Kidney (tissue), 14 donors: ENCODE measurements around the gene PDE1C. TPM values are rescaled to one million over a fixed set of nuclear protein-coding genes. Genes with fewer than 3 reads are reported as not detected.

Source experiments
- DNase-seq, 5 donors: peaks; one replicate each; pipeline ENCODE4 v3.0.0-alpha.2; 2013 to 2020
- FAIRE-seq: peaks from 2 replicates; lab custom pipeline; 2012; peaks lifted over from hg19 to GRCh38; lab: Jason Lieb, UNC
- H3K27ac ChIP-seq, 2 donors: one replicate each; pipeline ENCODE4 v1.7.0; 2013; ENCODE audit warnings: low read depth in 2 of 2, low read length in 2 of 2, inconsistent platforms in 1 of 2
- H3K27me3 ChIP-seq: one replicate; pipeline ENCODE4 v1.7.1; 2013; ENCODE audit warnings: low read length, inconsistent platforms; ENCODE audit not compliant: control insufficient read depth, insufficient read depth
- H3K36me3 ChIP-seq, 3 donors: one replicate each; pipeline versions ENCODE4 v1.7.0 to v1.7.1; 2013; ENCODE audit warnings: low read length in 3 of 3, control low read depth in 1 of 3, inconsistent platforms in 1 of 3; ENCODE audit not compliant: insufficient read depth in 3 of 3, control insufficient read depth in 2 of 3
- H3K4me1 ChIP-seq, 3 donors: one replicate each; pipeline versions ENCODE4 v1.7.0 to v1.7.1; 2013; ENCODE audit warnings: low read length in 3 of 3, inconsistent platforms in 1 of 3, low read depth in 1 of 3; ENCODE audit not compliant: control insufficient read depth in 2 of 3, insufficient read depth in 2 of 3
- H3K4me3 ChIP-seq, 3 donors: one replicate each; pipeline versions ENCODE4 v1.7.0 to v1.8.1; 2013; ENCODE audit warnings: low read length in 3 of 3, control low read depth in 1 of 3, inconsistent platforms in 1 of 3
- H3K9ac ChIP-seq, 3 donors: one replicate each; pipeline versions ENCODE4 v1.7.0 to v1.7.1; 2013; ENCODE audit warnings: low read length in 3 of 3, control low read depth in 1 of 3, inconsistent platforms in 1 of 3
- H3K9me3 ChIP-seq, 3 donors: one replicate each; pipeline versions ENCODE4 v1.7.0 to v1.7.1; 2013; ENCODE audit warnings: low read length in 3 of 3, control low read depth in 1 of 3, inconsistent platforms in 1 of 3; ENCODE audit not compliant: control insufficient read depth in 2 of 3, insufficient read depth in 1 of 3
- CTCF ChIP-seq: IDR thresholded peaks from 3 replicates; pipeline ENCODE4 v1.5.1; 2012; ENCODE audit warnings: mild to moderate bottlenecking, moderate library complexity, borderline replicate concordance; ENCODE audit not compliant: insufficient read depth; ENCODE audit errors: extremely low read depth
- intact Hi-C: fragments of 100-400 bp; cut with DNase I; formaldehyde crosslinking; loops from one replicate; pipeline ENCODE4 v1.11.1; 2022
- polyA plus RNA-seq: library from polyadenylated mRNA; stranded (reverse); fragments of 350-450 nt; fragmentation: Illumina TruSeq; extraction: RNeasy Lipid Tissue Mini Kit (QIAGEN cat#74804); gene quantifications from one replicate; pipeline ENCODE4 v1.2.3, GENCODE V29; 2014; ENCODE audit warnings: low read depth, low replicate concordance; ENCODE audit not compliant: insufficient read depth
- total RNA-seq: library from RNA; stranded (reverse); fragmentation: NEBNext Ultra II Directional; extraction: Animal tissue kit (Norgen Biotek cat#: 25700); gene quantifications from one replicate; pipeline ENCODE4 v1.2.1, GENCODE V29; 2021
- donor health status: control.
- donor health status: control.
- donor health status: control.
- donor health status: control.
- donor health status: control.
- donor health status: DM: yes; HTN: yes; CAD: no.
- donor health status: Normal renal cell carcinoma (clear cell type).

PDE1C gene
- total and polyA plus RNA-seq, 2 donors from 2014 or later: 3.3 to 5.5 TPM

GRCh38 chr7:31744294-31744874 is 325.8 kb downstream of the PDE1C start:
- peak; percentile 92 for FAIRE-seq
- intact Hi-C loops: loop anchor here (10.0 kb wide), 1 partner anchor 730 kb away; no protein-coding TSS in a partner anchor
- H3K27me3 ChIP-seq: no peaks in the 10 kb centered on the region
- H3K4me3 ChIP-seq: no peak overlapping the region
- H3K9me3 ChIP-seq: no peaks in the 10 kb centered on the region
- no peaks in the 10 kb centered on the region for H3K36me3 ChIP-seq
- H3K4me1 ChIP-seq: no peaks in the 10 kb centered on the region
- peak in 4 of 5 donors; percentile 67 to 85 (median 76) for DNase-seq
- no peak overlapping the region for H3K9ac ChIP-seq
- TF ChIP-seq CTCF: peak; percentile 85
- no peak overlapping the region for H3K27ac ChIP-seq

- intact Hi-C loops: loop anchor here (10.0 kb wide), 1 partner anchor 733 kb away; no protein-coding TSS in a partner anchor
- no peak for FAIRE-seq
- H3K9me3 ChIP-seq: no peaks in the 10 kb centered on the region
- no peak overlapping the region for H3K27ac ChIP-seq
- TF ChIP-seq CTCF: no peak
- no peaks in the 10 kb centered on the region for H3K36me3 ChIP-seq
- H3K9ac ChIP-seq: no peak overlapping the region
- H3K27me3 ChIP-seq: no peaks in the 10 kb centered on the region
- DNase-seq: no peak
- no peaks in the 10 kb centered on the region for H3K4me1 ChIP-seq
- H3K4me3 ChIP-seq: no peak overlapping the region
These were observed 328.4 kb downstream of the PDE1C start for GRCh38 chr7:31741852-31742251.

GRCh38 chr7:31735991-31736982 is 333.9 kb downstream of the PDE1C start:
- H3K4me1 ChIP-seq: no peaks in the 10 kb centered on the region
- H3K9ac ChIP-seq: no peak overlapping the region
- no peaks in the 10 kb centered on the region for H3K27me3 ChIP-seq
- no peaks in the 10 kb centered on the region for H3K9me3 ChIP-seq
- TF ChIP-seq CTCF: peak; percentile 90
- no peak overlapping the region for H3K27ac ChIP-seq
- FAIRE-seq (peak; percentile 27), DNase-seq (peak in 4 of 5 donors; percentile 68 to 89 (median 78))
- H3K36me3 ChIP-seq: no peaks in the 10 kb centered on the region
- H3K4me3 ChIP-seq: no peak overlapping the region
- intact Hi-C loops: no loop called here
